CD4-positive, alpha-beta T cell treated with Interleukin-17A for 4 hours (primary cell): ENCODE results near the gene CCDC181.
"Not testable (repeated sequence)": the region's sequence is repeated elsewhere in the genome, so short reads cannot be mapped to it uniquely, and the experiment has no call there.

ENCODE experiments used
- DNase-seq: peaks from one replicate; pipeline ENCODE4 v3.0.0-alpha.2; 2020; ENCODE audit warnings: mixed read lengths

CCDC181 gene

GRCh38 chr1:169427081-169427641 is at the start of gene CCDC181:
Gene CCDC181, minus strand, starts transcription at chr1:169427474. Its CDS starts 2,547 bp downstream, at chr1:169424927.
- peak; percentile 60 for DNase-seq

- DNase-seq: no peak
Observed at GRCh38 chr1:169475806-169476387, 48.6 kb upstream of the CCDC181 start.

GRCh38 chr1:169474302-169474995 is 47.2 kb upstream of the CCDC181 start:
- DNase-seq: no peak

DNA sequence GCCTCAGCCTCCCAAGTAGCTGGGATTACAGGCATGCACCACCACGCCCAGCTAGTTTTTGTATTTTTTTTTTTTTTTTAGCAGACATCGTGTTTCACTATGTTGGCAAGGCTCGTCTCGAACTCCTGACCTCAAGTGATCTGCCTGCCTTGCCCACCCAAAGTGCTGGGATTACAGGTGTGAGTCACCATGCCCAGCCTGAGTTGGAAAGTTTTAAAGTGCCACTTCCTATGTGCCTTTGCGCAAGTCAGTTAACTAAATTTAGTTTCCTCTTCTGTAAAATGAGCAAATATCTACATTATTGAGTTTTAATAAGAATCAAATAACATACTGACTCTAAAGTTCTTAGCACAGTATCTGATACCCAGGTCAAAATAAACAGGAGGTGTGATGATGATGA is 46.1 kb upstream of the CCDC181 start:
- no peak for DNase-seq

DNA sequence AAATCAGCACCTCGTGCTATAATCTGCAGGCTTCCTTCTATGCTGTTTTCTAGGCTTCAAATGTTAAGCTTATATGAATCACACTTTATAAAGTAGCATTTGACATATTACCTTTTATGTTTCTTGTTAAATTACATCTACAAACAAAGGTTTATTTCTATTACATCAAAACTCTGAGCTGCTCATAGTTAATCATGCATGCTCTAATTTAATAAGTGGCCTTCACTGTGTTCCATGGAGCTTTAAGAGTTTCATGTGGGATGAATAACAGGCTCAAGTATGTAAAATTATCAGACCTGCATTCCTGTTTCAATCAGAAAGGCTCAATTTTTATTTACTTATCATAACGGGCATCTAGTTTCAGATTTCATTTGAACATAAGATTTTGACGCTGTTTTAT is 45.5 kb upstream of the CCDC181 start:
- DNase-seq: no peak

DNA sequence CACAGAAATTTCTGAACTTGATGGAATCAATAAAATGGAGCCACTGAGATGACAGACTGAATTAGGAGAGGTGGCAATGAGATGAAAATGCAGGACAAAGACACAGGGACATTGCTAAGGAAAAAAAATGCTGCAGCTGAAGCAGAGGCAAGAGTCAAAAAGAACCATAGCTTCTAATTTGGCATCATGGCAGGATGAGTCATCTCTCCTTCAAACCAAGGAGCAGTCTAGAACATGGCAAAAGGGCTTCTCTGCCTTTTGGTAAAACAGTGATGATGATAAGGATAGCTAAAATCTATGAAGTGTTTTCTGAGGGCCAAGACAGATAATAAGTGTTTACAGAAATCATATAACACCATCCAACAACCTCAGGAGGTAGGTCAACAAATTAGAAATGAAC is 41.7 kb upstream of the CCDC181 start:
- DNase-seq: no peak

DNA sequence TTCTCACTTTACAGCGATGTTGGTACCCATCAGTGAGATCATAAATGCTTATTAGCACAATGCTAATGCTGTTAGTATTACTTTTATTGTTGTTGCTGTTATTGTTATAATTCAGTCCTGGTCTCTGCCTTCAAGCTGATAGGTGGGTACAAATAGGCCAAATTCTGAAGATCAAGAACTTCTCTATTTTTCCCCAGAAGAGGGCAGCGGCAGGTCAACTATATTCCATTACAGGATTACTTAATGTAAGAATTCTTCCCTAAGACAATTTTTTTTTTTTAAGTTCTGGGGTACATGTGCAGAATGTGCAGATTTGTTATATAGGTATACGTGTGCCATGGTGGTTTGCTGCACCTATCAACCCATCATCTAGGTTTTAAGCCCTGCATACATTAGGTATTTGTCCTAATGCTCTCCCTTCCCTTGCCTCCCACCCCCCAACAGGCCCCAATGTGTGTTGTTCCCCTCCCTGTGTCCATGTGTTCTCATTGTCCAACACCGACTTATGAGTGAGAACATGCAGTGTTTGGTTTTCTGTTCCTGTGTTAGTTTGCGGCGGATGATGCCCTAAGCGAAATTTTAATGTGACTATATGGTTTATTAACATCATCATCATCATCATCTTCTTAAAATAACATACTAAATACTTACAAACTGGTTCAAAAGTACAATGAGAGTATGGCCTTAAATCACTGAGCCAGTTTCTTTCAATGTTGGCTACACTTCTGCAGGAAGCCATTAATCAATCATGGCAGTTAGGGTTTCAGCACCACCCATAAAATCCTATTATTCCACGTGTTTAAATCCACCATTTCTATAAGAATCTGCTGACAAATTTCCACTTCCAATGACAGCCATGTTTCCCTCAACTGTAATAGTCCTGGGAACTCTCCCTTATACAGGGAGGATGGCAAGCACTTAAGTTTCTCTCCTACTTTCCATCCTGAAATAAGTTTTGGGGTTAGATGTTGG is 39.3 kb upstream of the CCDC181 start:
- peak; percentile 44 for DNase-seq

GRCh38 chr1:169465281-169465680 is 38.0 kb upstream of the CCDC181 start:
- no peak for DNase-seq

- DNase-seq: no peak
Observed at GRCh38 chr1:169462385-169462784, 35.1 kb upstream of the CCDC181 start.

GRCh38 chr1:169461390-169462000 is 34.2 kb upstream of the CCDC181 start:
- DNase-seq: no peak

- peak; percentile 22 for DNase-seq
Observed at GRCh38 chr1:169460191-169460833, 33.0 kb upstream of the CCDC181 start.

DNA sequence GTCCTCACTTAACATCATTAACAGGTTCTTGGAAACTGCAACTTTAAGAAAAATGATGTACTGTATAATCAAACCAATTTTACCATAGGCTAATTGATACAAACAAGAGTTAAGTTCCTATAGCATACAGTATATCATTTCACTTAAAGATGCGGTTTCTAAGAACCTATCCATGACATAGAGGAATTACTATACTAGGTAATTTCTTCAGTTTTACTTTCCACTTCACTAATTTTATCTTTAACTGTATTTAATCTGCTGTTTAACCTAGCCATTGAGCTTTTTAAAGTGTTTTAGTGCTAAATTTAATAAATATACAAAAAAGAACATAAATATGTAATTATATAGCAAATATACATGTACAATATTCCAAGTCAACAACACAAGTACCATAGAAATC is 30.2 kb upstream of the CCDC181 start:
- DNase-seq: no peak

- no peak for DNase-seq
Observed at GRCh38 chr1:169456029-169456428, 28.8 kb upstream of the CCDC181 start.

GRCh38 chr1:169452921-169453320 is 25.6 kb upstream of the CCDC181 start:
- DNase-seq: no peak

DNA sequence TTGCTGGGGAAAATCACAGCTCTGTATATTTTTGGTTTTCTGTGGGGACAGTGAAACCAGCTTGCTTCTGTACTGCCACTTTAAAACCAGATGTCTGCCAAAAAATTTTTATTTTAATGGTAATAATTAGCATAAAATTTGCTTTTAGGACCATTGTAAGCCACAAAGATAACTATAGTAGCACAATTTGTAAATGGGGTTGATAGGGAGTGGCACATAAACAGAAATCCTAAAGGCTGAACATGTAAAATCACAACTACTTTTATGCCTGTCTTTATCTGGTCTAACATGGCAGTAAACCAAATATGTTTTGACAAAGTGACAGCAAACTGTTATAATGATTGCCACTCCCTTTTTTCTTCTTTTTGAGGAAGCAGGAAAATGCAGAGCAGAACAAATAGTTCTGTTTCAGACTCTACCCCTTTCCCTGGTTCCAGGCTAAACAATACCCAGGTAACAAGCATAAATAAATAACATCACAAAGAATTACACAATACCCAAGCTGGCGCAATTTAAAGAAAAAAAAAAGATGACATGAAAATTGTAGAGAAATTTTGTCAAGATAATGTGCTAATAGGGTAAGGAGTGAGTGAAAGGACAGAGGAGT is 24.0 kb upstream of the CCDC181 start:
- no peak for DNase-seq

DNA sequence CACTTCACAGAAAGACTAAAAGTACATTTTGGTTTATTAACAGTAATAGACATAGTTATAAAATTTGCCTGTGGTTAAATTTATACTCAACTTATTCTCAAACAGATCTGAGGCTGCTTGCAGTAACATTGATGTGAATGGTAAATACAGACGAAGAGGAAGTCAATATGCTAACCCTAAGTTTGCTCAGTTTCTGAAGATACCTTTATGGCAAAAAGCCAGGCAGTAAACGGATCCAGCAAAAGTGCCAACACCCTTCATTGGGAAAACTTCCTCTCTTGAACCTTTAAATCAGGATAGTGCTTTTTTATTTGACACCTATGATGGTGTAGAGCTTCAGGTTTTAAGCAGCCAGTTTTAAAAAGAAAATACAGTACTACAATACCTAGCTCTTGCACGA is 16.6 kb upstream of the CCDC181 start:
- DNase-seq: no peak

DNA sequence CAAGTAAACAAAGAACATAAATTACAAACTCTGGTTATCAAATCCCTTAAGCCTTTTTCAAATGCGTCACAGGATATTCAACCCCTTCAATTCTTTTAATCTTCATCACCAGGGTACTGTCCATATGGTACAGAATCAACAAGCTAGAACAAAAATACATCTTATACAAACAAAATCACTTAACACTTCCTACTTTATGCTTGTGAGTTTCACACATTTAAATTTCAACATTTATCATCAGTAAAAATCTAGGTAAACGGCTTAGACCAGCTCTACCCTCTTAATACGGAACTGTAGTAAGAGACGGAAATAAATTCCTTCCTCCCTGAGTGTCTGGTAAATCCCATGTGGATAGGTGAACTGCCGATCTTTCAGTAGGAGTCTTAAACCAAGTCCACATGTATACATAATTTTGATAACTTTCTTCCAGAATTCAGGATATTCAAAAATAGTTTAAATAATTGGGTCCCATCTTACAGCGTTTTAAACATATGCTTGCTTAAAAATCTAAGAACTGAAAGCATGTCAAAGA is 1.0 kb downstream of the CCDC181 start:
- no peak for DNase-seq

DNA sequence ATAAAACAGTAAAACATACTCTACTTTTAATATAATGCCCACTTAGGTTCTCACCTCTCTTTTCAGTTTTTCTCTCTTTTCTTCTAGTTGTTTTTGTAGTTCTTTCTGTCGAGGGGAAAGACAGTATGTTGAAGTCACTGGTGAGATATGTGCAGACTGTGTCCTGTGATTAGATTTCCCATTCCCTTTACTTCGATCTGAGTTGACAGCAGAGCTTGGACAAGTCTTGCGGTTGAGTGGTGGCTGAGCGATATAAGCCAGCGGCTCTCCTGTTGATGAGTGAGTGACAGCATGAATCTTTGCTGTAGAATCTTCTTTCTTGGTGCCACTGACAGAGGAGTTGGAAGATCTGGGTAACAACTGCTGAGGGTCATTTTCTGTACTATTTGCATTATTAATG is 6.0 kb downstream of the CCDC181 start:
- DNase-seq: no peak

DNA sequence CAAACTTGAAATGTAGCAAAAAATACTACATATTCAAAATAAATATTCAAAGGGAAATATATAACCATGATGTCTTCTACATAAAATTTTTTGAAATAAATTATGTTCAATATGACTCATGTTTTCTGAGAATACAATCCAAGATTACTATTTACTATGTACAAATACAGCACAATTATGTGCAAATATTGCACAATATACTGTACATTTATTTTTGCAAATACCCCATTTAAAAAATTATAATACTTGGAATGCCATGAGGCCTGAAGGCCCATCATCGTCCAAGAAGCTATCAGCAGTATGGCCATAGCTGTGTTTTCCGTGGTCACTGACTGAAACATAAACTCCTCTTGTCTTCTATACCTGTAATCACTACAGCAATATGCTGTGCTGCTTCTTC is 12.3 kb downstream of the CCDC181 start:
- no peak for DNase-seq

DNA sequence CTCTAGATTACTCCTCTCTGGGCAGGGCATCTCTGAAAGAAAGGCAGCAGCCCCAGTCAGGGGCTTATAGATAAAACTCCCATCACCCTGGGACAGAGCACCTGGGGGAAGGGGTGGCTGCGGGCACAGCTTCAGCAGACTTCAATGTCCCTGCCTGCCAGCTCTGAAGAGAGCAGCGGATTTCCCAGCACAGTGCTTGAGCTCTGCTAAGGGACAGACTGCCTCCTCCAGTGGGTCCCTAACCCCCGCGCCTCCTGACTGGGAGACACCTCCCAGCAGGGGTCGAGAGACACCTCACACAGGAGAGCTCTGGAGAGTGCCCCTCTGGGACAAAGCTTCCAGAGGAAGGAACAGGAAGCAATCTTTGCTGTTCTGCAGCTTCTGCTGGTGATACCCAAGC is 18.9 kb downstream of the CCDC181 start:
- DNase-seq: not testable (repeated sequence)

DNA sequence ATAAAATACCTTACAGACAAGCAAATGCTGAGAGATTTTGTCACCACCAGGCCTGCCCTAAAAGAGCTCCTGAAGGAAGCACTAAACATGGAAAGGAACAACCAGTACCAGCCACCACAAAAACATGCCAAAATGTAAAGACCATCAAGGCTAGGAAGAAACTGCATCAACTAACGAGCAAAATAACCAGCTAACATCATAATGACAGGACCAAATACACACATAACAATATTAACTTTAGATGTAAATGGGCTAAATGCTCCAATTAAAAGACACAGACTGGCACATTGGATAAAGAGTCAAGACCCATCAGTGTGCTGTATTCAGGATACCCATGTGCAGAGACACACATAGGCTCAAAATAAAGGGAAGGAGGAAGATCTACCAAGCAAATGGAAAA is 24.7 kb downstream of the CCDC181 start:
- DNase-seq: not testable (repeated sequence)

DNA sequence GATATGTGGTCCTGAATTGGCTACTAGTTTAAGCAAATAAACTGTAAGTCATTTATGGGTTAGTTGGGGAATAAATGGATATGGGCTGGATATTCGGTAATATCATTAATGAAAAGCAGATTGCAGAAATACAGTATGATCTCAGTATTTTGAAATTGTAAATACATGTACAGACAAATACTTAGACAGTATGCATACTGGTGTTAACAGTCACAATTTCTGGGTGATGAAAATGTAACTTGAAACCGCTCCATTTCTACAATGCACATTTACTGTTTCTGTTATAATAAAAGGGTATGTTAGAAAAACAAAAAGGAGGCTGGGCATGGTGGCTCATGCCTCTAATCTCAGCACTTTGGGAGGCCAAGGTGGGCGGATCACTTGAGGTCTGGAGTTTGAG is 31.3 kb downstream of the CCDC181 start:
- no peak for DNase-seq
